ENCODE data around the gene FGF4. TPM values are rescaled to one million over a fixed set of nuclear protein-coding genes. Genes with fewer than 3 reads are reported as not detected.

Gene FGF4
- total RNA-seq, 1 experiment from 2014 or later: not detected

DNA sequence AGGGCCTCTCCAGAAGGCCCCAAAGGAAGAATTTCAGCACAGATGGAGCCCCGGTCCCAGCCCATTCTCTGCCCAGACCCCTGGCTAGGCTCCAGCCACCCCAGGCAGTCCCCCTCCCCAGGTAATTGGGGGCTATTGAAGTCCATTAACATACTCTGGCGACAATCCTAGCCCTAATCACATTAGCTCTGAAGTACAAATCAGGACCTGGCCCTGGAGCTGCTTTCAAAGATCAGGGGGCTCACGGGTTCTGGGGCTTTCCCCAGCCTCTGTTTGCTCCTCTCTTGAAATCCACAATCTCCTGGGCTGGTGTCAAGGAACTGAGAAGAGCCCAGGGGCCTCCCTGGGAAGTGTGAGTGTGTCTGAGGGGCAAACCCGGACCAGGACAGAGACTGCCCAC lies 22.3 kb downstream of the FGF4 start:
- Histone ChIP-seq H3K4me3 (ENCODE audit: low read depth, low read length, poor library complexity, severe bottlenecking) (no peak overlapping the region), H3K27ac (ENCODE audit: low read depth, low read length, poor library complexity, severe bottlenecking) (no peak overlapping the region), H3K36me3 (ENCODE audit: insufficient read depth, low read length, poor library complexity, severe bottlenecking) (no peaks in the 10 kb centered on the region), H3K4me1 (ENCODE audit: insufficient read depth, low read length, poor library complexity, severe bottlenecking) (no peaks in the 10 kb centered on the region), H3K27me3 (replicated peaks; ENCODE audit: insufficient read depth, low read depth, low read length, poor library complexity) (no peaks in the 10 kb centered on the region), H3K9me3 (ENCODE audit: low read depth, low read length, poor library complexity, severe bottlenecking) (no peaks in the 10 kb centered on the region)
- intact Hi-C loops (cut with micrococcal nuclease; ENCODE audit: unreplicated experiment): no loop called here
- BruUV-seq (replicated peaks): no TSS peak
- ChIA-PET POLR2A (ENCODE audit: low non-redundant PET) (no interaction called here), CTCF (interaction anchor here (0.6 kb wide), 1 partner anchor 10 kb away, joined by 5 read pairs; no protein-coding TSS in a partner anchor)
- DNase-seq (ENCODE audit: low spot score): no peak
- TF ChIP-seq, protein P1, sequence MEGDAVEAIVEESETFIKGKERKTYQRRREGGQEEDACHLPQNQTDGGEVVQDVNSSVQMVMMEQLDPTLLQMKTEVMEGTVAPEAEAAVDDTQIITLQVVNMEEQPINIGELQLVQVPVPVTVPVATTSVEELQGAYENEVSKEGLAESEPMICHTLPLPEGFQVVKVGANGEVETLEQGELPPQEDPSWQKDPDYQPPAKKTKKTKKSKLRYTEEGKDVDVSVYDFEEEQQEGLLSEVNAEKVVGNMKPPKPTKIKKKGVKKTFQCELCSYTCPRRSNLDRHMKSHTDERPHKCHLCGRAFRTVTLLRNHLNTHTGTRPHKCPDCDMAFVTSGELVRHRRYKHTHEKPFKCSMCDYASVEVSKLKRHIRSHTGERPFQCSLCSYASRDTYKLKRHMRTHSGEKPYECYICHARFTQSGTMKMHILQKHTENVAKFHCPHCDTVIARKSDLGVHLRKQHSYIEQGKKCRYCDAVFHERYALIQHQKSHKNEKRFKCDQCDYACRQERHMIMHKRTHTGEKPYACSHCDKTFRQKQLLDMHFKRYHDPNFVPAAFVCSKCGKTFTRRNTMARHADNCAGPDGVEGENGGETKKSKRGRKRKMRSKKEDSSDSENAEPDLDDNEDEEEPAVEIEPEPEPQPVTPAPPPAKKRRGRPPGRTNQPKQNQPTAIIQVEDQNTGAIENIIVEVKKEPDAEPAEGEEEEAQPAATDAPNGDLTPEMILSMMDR (conservative IDR thresholded peaks at IDR 0.05; ENCODE audit: low read depth, low read length): no peak
- no peak for TF ChIP-seq EZH2 (IDR thresholded peaks at IDR 0.05; ENCODE audit: borderline replicate concordance, low read depth, low read length, poor library complexity, severe bottlenecking)

DNA sequence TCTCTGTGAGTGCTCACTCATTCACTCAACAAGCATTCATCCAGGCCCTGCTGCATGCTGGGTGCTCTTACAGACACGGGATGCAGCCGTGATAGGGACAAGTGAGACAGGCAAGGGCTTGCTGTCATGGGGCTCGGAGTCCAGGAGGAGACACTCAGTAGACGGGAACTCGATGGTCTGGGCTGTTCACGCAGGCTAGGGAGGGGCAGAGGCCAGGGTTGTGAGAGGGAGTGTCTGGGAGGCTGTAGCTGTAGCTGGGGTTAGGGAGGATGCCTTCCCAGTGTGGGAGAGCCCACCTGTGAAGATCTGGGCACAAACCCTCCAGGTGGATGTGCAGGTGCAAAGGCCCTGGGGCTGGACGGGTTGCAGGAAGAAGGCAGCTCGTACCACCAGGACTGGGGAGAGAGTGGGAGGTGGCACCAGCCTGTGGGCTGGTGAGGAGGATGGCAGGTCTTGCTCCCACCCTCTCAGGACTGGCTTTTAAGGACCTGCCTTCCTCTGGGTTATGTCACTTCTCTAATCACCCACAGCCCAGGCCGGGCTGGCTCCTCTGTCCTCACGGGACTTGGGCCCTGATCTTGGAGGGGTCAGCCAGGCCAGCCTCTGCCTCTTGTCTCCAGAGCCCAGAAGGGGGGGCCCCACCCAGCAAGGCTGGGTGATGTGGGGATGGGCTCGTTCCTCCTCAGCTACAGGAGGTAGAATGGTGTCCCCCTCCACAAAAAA lies 24.1 kb downstream of the FGF4 start:
- ChIA-PET POLR2A (ENCODE audit: low non-redundant PET) (no interaction called here), CTCF (no interaction called here)
- Histone ChIP-seq H3K27me3 (replicated peaks; ENCODE audit: insufficient read depth, low read depth, low read length, poor library complexity) (no peaks in the 10 kb centered on the region), H3K9me3 (ENCODE audit: low read depth, low read length, poor library complexity, severe bottlenecking) (no peaks in the 10 kb centered on the region), H3K4me3 (ENCODE audit: low read depth, low read length, poor library complexity, severe bottlenecking) (no peak overlapping the region), H3K27ac (ENCODE audit: low read depth, low read length, poor library complexity, severe bottlenecking) (no peak overlapping the region), H3K4me1 (ENCODE audit: insufficient read depth, low read length, poor library complexity, severe bottlenecking) (no peaks in the 10 kb centered on the region), H3K36me3 (ENCODE audit: insufficient read depth, low read length, poor library complexity, severe bottlenecking) (no peaks in the 10 kb centered on the region)
- intact Hi-C loops (cut with micrococcal nuclease; ENCODE audit: unreplicated experiment): no loop called here
- TF ChIP-seq EZH2 (IDR thresholded peaks at IDR 0.05; ENCODE audit: borderline replicate concordance, low read depth, low read length, poor library complexity, severe bottlenecking): no peak
- TF ChIP-seq, protein P1 (conservative IDR thresholded peaks at IDR 0.05; ENCODE audit: low read depth, low read length): no peak
- no peak for DNase-seq (ENCODE audit: low spot score)
- BruUV-seq (replicated peaks): no TSS peak

DNA sequence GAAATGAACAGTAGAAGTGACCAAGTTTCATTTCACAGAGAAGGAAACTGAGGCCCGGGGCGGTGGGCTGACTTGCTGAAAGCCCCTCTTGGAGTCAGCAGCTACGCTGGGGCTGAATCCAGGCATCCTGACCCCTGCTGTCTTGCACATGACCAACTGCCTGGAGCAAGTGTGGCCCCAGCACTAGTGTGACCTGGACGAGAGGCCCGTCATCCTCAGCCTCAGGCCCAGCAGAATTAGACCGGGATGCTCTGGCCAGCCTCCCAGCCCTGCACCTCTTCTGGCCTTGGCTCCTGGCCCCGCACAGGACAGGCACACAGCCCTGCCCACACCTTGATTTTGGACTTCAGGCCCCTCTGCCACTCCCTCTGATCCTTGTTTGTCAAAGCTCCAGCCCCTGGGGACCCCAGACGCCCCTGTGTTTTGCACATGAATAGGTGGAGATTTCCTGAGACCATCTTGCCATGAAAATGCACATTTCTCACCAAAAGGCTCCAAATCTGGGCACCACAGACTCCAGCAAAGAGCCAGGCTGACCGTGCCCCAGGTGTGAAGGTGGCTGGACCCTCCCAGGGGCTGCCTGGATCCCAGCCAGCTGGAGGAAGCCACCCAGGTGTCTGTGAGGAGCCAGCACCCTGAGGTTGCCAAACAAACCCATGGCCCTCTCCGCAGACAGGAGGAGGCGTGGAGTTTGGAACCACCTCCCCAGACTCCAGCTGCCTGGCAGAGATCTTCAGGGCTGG lies 24.9 kb downstream of the FGF4 start:
- TF ChIP-seq EZH2 (IDR thresholded peaks at IDR 0.05; ENCODE audit: borderline replicate concordance, low read depth, low read length, poor library complexity, severe bottlenecking): no peak
- TF ChIP-seq, protein P1 (conservative IDR thresholded peaks at IDR 0.05; ENCODE audit: low read depth, low read length): no peak
- no peak overlapping the region for H3K4me3 ChIP-seq (ENCODE audit: low read depth, low read length, poor library complexity, severe bottlenecking)
- H3K4me1 ChIP-seq (ENCODE audit: insufficient read depth, low read length, poor library complexity, severe bottlenecking): no peaks in the 10 kb centered on the region
- intact Hi-C loops (cut with micrococcal nuclease; ENCODE audit: unreplicated experiment): no loop called here
- DNase-seq (ENCODE audit: low spot score): no peak
- CTCF ChIA-PET: no interaction called here
- POLR2A ChIA-PET (ENCODE audit: low non-redundant PET): no interaction called here
- BruUV-seq (replicated peaks): no TSS peak
- no peaks in the 10 kb centered on the region for H3K36me3 ChIP-seq (ENCODE audit: insufficient read depth, low read length, poor library complexity, severe bottlenecking)
- H3K27ac ChIP-seq (ENCODE audit: low read depth, low read length, poor library complexity, severe bottlenecking): no peak overlapping the region
- no peaks in the 10 kb centered on the region for H3K9me3 ChIP-seq (ENCODE audit: low read depth, low read length, poor library complexity, severe bottlenecking)
- no peaks in the 10 kb centered on the region for H3K27me3 ChIP-seq (replicated peaks; ENCODE audit: insufficient read depth, low read depth, low read length, poor library complexity)
